ENCODE results near the gene ABHD15. TPM values are rescaled to one million over a fixed set of nuclear protein-coding genes. Genes with fewer than 3 reads are reported as not detected.
A peak's percentile ranks its signal among the peaks of the same experiment; 100 is the strongest.

ABHD15 gene
- total and polyA plus RNA-seq, 2 donors (not counting 1 experiment from before 2014, with no cell fraction given) = 10.9 to 44.1 TPM

DNA sequence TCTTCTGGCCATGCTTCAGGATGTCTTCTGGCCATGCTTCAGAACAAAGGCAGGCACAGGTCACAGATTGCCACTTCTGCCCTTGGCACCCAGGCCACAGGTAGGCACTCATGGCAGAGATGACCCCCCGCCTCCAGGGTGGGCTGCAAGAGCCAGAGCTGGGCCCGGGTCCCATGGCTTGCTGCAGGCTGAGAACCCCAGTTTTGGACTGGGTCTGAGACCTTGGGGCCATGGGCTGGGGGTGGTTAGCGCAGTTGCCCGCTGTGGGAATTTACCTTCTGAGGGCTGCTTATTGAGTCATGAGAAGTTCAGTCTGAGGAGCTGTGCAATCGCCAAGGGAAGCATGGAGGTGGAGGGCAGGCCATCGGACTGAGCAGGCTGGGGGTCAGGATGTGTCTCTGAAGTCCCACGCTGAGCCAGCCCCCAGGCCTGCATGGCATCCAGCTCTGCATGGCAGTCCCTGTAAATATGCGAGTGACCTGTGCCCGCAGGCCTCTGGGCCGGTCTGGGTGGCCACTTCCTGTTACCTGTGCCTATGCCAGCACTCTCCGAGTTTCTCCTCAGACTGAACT lies 27.8 kb upstream of the ABHD15 start:
- H3K27me3 Mint-ChIP-seq = no peaks in the 10 kb centered on the region
- H3K4me1 Mint-ChIP-seq = peaks cover 39% of the 10 kb centered on the region
- Histone ChIP-seq H3K4me1 (ENCODE audit: control insufficient read depth in 2 of 2, insufficient read depth in 2 of 2, low read length in 2 of 2) (peaks cover 37 to 42% of the 10 kb centered on the region in 2 donors), H3K27me3 (replicated peaks in 1 of 4; ENCODE audit: control extremely low read depth in 1 of 4, control insufficient read depth in 3 of 4, insufficient read depth in 4 of 4, low read length in 3 of 4) (peaks cover 0 to 7% (median 2%) of the 10 kb centered on the region in 4 experiments), H3K9me3 (ENCODE audit: control extremely low read depth in 1 of 3, control insufficient read depth in 2 of 3, insufficient read depth in 1 of 3, low read length in 2 of 3) (peaks cover 0 to 2% (median 0%) of the 10 kb centered on the region in 3 donors), H3K36me3 (replicated peaks in 1 of 2; ENCODE audit: control extremely low read depth in 1 of 2, control insufficient read depth in 1 of 2, extremely low read depth in 1 of 2, insufficient read depth in 2 of 2, low read length in 1 of 2) (no peaks in the 10 kb centered on the region), H2AFZ (ENCODE audit: insufficient read depth, low read depth, low read length, poor library complexity, severe bottlenecking) (no peak overlapping the region), H3K4me2 (replicated peaks; ENCODE audit: low read depth, low read length, poor library complexity, severe bottlenecking) (no peak overlapping the region), H3K27ac (ENCODE audit: low read length in 2 of 2) (no peak overlapping the region), H4K20me1 (ENCODE audit: control insufficient read depth, insufficient read depth, low read length, poor library complexity, severe bottlenecking) (no peaks in the 10 kb centered on the region), H3K79me2 (ENCODE audit: control insufficient read depth, insufficient read depth, low read length) (peaks cover 9% of the 10 kb centered on the region), H3K9ac (ENCODE audit: low read length) (no peak overlapping the region), H3K4me3 (ENCODE audit: control extremely low read depth in 1 of 5, extremely low read depth in 1 of 5, insufficient read depth in 1 of 5, low read depth in 2 of 5, low read length in 4 of 5) (no peak overlapping the region)
- no peak for TF ChIP-seq EZH2 (IDR thresholded peaks at IDR 0.05; ENCODE audit: borderline replicate concordance, insufficient read depth, low read depth, low read length, poor library complexity, severe bottlenecking)
- TF ChIP-seq, protein P1, sequence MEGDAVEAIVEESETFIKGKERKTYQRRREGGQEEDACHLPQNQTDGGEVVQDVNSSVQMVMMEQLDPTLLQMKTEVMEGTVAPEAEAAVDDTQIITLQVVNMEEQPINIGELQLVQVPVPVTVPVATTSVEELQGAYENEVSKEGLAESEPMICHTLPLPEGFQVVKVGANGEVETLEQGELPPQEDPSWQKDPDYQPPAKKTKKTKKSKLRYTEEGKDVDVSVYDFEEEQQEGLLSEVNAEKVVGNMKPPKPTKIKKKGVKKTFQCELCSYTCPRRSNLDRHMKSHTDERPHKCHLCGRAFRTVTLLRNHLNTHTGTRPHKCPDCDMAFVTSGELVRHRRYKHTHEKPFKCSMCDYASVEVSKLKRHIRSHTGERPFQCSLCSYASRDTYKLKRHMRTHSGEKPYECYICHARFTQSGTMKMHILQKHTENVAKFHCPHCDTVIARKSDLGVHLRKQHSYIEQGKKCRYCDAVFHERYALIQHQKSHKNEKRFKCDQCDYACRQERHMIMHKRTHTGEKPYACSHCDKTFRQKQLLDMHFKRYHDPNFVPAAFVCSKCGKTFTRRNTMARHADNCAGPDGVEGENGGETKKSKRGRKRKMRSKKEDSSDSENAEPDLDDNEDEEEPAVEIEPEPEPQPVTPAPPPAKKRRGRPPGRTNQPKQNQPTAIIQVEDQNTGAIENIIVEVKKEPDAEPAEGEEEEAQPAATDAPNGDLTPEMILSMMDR (IDR thresholded peaks at IDR 0.05) = no peak
- ChIA-PET CTCF (interaction anchor here (0.9 to 4.7 kb wide), 7 partner anchors 10 to 24 kb away, joined by 3 to 126 read pairs (median 4); no protein-coding TSS in a partner anchor), POLR2A (no interaction called here)
- no peak overlapping the region for H3K27ac Mint-ChIP-seq
- WGBS (ENCODE audit: insufficient coverage) = 90% methylated on average over 11 of the region's 11 CpGs
- intact Hi-C loops (cut with micrococcal nuclease) = loop anchor here (5.0 kb wide), 1 partner anchor 168 kb away; no protein-coding TSS in a partner anchor
- DNase-seq (no peak), ATAC-seq (ENCODE audit: low read depth) (no peak)
- H3K9me3 Mint-ChIP-seq (ENCODE audit: insufficient read depth) = no peaks in the 10 kb centered on the region
- peak overlapping the region; percentile 74 for H3K4me3 Mint-ChIP-seq

Measured in B cell (primary cell).